Hippocampal formation (tissue), 2 donors: ENCODE data around the gene WDFY4.

Source experiments
- DNase-seq, 2 donors: peaks; one replicate each; lab custom pipeline; 2025; lab: John Stamatoyannopoulos, UW

Gene WDFY4

DNA sequence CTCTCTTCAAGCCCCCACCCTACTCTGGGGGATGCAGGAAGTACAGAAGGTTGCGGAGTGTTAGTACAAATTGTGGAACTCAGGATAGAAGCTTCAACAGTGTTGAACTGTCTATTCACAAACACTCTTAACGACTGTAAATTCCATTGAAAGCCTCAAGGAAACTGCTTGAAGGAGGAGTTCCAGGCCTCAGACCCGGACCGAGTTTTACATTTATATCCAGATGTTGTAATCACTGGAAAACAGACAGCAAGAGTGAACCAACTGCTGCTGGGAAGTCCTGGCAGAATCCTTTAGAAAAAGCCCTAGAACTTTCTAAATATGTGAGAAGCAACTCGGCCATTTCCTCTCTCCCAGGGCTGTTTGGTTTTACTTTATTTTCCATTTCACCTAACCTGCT lies 339.1 kb downstream of the WDFY4 start:
- no peak for DNase-seq

DNA sequence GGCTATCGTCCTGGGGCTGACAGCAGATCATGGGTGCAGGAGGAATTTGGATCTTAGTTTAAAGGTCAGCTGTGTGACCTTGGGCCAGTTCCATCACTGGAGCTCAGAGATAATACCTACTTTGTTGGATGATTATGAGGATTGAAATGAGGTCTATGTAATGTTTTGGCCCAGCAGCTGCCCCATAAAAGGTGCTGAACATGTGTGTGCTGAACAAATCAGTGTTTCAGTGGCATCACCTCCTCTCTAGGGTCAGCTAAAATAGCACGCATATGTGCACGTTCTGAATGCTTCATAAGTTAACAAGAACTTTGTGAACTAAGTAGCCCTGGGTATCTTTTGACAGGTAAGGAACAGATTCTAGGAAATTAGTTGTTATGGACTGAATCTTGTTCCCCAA lies 339.8 kb downstream of the WDFY4 start:
- no peak for DNase-seq

DNA sequence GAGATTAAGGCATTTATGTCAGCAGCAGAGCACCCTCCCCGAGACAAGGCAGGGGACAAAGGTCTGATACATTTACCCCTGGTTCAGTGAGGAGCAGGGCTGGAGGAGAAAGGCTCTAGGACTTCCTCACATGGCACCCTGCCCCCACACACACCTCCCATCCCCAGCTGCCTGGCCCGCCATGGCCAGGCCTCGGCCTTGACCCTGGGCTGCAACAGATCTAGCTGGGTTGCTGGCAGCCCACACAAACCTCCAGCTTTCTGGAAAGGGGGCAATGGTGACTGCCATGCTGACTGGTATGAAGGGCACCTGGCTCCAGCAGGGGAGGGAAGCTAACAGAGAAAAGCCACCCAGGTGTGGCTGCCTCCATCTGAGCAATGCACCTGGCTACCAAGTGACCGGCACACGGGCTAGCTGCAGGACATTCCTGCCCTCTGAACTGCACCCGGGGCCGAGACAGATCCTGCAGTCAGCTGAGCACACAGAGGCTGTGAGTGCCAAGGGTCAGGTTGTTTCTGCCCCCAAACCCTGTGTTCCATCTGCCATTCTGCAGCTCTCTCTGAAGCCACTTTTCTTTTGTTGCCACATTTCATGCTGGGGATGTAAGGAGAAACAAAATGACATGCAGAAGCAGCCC lies 340.8 kb downstream of the WDFY4 start:
- no peak for DNase-seq

- no peak for DNase-seq
These were observed 344.0 kb downstream of the WDFY4 start for GRCh38 chr10:49028639-49029038.

- DNase-seq: no peak
These were observed 345.0 kb downstream of the WDFY4 start for GRCh38 chr10:49029666-49030065.
